GM12891 (cell line): Measurements from ENCODE around the gene IPPK.

Source experiments
- POLR2A ChIP-seq: IDR thresholded peaks from 2 replicates; pipeline ENCODE4 v1.6.1; 2011; ENCODE audit warnings: low read depth, low read length, control low read depth
- SPI1 ChIP-seq: IDR thresholded peaks from 2 replicates; pipeline ENCODE4 v1.6.1; 2011; ENCODE audit warnings: low read depth, low read length, control low read depth

DNA sequence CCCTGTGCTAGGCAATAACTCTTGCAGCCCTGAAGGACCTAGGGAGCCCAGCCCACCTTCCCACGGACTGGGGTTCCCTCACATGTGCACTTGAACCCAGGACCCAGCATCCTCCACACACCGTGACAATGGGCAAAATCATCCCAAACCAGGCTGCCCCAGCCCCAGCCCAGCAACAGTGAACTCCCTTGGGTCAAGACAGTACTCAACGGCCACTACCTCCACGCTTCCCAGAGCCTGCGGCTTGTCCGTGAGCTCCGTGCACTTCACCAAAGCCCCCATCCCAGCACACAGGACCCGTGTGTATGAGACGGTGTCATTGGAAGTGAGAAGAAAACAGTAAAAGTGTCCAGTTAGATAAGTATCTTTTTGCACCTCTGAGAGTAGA is 55.8 kb downstream of the IPPK start:
- no peak for TF ChIP-seq POLR2A
- no peak for TF ChIP-seq SPI1
